Ovary (tissue), 9 donors: ENCODE data around the gene ALPK3. TPM values are rescaled to one million over a fixed set of nuclear protein-coding genes. Genes with fewer than 3 reads are reported as not detected.

Source experiments
- DNase-seq, 5 donors: peaks; one replicate each; pipeline ENCODE4 v3.0.0-alpha.2; 2019 to 2020
- H3K27ac ChIP-seq, 2 donors: fragments of 200-600 bp; one replicate each; pipeline versions ENCODE4 v1.5.1 to v1.8.0; 2019 to 2022
- H3K27me3 ChIP-seq: fragments of 200-600 bp; one replicate; pipeline ENCODE4 v1.8.0; 2022
- H3K36me3 ChIP-seq: fragments of 200-600 bp; sonication (generic); one replicate; pipeline ENCODE4 v1.5.1; 2019
- H3K4me1 ChIP-seq: one replicate; pipeline ENCODE4 v1.8.1; 2013; ENCODE audit warnings: mild to moderate bottlenecking, moderate library complexity; ENCODE audit not compliant: insufficient read depth
- H3K4me3 ChIP-seq: fragments of 200-600 bp; sonication (generic); one replicate; pipeline ENCODE4 v1.5.1; 2017
- H3K9me3 ChIP-seq, 2 donors: fragments of 200-600 bp in 1 of 2; sonication (generic) in 1 of 2; one replicate each; pipeline versions ENCODE4 v1.5.1 to v1.8.1; 2013 to 2019; ENCODE audit warnings: mild to moderate bottlenecking in 1 of 2, moderate library complexity in 1 of 2
- EP300 ChIP-seq: sonication (generic); formaldehyde crosslinking; IDR thresholded peaks from one replicate; pipeline ENCODE4 v1.6.1; 2017; ENCODE audit warnings: antibody characterized with exemption
- POLR2A ChIP-seq: fragments of 450-650 bp; IDR thresholded peaks from one replicate; pipeline ENCODE4 v1.6.1; 2017; ENCODE audit warnings: antibody characterized with exemption, mild to moderate bottlenecking, moderate library complexity
- WGBS, 3 donors: extraction: QIAGEN DNeasy Blood & Tissue Kit in 1 of 3; methylation state at CpG; one replicate each; pipeline versions ENCODE4 v1.1.5 to v1.1.7; 2013 to 2017; 5-methylcytosine and 5-hydroxymethylcytosine counted together
- intact Hi-C, 4 donors: fragments of 100-400 bp; cut with DNase I; formaldehyde crosslinking; loops; one replicate each; pipeline versions ENCODE4 v1.11.0 to v1.15.1; 2022 to 2023
- polyA plus RNA-seq, 2 donors: library from polyadenylated mRNA; stranded (reverse); fragments of 200-250 nt in 1 of 2; fragments of 350-450 nt in 1 of 2; fragmentation: Illumina TruSeq in 1 of 2; extraction: RNeasy Lipid Tissue Mini Kit (QIAGEN cat#74804) in 1 of 2; gene quantifications; one replicate each; pipeline ENCODE4 v1.2.3, GENCODE V29; 2013 to 2014
- total RNA-seq, 7 donors: library from RNA; depleted of rRNA in 2 of 7; stranded (reverse); fragments of >200 nt in 2 of 7; fragmentation: NEBNext Ultra II Directional in 3 of 7; extraction: Animal tissue kit (Norgen Biotek cat#: 25700) in 3 of 7; gene quantifications; one replicate each; pipeline versions ENCODE4 v1.1.0 to v1.2.4, GENCODE V29; 2016 to 2023
- TF ChIP-seq, protein P1 (sequence below), 3 donors: fragments of 450-650 bp in 2 of 3; fragments of 200-600 bp in 1 of 3; IDR thresholded peaks; one replicate each; pipeline versions ENCODE4 v1.5.1 to v1.8.0; 2016 to 2022; ENCODE audit warnings: antibody characterized with exemption in 3 of 3, mild to moderate bottlenecking in 1 of 3
- donor health status: DM: no; HTN: no; CAD: no; lungs with moderate emphysema.
- donor health status: DM: no; HTN: no; CAD: no.
- donor health status: Bipolar disorder and iron deficiency.
- donor health status: DM: yes; HTN: yes; CAD: no.
- donor health status: DM: no; HTN: no; CAD: no.
- donor health status: DM: yes; HTN: yes; CAD: no.

The ALPK3 gene
- total and polyA plus RNA-seq, 9 donors: 0.48 to 2.8 (median 1.0) TPM

DNA sequence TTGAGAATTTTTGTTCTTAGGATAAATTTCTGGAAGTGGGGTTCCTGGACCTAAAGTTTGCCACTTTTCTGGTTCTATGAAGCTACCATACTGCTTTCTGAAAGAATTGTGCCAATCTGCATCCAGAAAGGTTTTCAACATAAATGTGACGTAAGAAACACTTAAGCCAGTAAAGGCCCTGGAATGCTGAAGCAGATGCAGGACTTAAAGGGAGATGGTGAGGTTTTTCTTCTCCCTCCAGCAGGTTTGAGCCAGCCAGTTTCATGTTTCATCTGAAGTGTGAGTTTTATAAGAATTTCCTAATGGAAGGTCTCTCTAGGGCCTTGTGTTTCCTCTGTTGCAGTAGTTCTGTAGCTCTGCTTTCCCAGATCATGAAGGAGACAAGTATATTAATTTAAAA is 35.7 kb upstream of the ALPK3 start:
- no peak overlapping the region for H3K4me3 ChIP-seq
- no peak for DNase-seq
- no peaks in the 10 kb centered on the region for H3K27me3 ChIP-seq
- no peaks in the 10 kb centered on the region for H3K36me3 ChIP-seq
- WGBS, 3 donors: 97 to 100% (median 98%) methylated on average over 1 of the region's 1 CpG
- H3K4me1 ChIP-seq: peaks cover 7% of the 10 kb centered on the region
- no peaks in the 10 kb centered on the region for H3K9me3 ChIP-seq
- no peak overlapping the region for H3K27ac ChIP-seq
- intact Hi-C loops: no loop called here
- TF ChIP-seq EP300 (no peak), POLR2A (no peak)
- TF ChIP-seq, protein P1, sequence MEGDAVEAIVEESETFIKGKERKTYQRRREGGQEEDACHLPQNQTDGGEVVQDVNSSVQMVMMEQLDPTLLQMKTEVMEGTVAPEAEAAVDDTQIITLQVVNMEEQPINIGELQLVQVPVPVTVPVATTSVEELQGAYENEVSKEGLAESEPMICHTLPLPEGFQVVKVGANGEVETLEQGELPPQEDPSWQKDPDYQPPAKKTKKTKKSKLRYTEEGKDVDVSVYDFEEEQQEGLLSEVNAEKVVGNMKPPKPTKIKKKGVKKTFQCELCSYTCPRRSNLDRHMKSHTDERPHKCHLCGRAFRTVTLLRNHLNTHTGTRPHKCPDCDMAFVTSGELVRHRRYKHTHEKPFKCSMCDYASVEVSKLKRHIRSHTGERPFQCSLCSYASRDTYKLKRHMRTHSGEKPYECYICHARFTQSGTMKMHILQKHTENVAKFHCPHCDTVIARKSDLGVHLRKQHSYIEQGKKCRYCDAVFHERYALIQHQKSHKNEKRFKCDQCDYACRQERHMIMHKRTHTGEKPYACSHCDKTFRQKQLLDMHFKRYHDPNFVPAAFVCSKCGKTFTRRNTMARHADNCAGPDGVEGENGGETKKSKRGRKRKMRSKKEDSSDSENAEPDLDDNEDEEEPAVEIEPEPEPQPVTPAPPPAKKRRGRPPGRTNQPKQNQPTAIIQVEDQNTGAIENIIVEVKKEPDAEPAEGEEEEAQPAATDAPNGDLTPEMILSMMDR (IDR thresholded peaks at IDR 0.05): no peak

DNA sequence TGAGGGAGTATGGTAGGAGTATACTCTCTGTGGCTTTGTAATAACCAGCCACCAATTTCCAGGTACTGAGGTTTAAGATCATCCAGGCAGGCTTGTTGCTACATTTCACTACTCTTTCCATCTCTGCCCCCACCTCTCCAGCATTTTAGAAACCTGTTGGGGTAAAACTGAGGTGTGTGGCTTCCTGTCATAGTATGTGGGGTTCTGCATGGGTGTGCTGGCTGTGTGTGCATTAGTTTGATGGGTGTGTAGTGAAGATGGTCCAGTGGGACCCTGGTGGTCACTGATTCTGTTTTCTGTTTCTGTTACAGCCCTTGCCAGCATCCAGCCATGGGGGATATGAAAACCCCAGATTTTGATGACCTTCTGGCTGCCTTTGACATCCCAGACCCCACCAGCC is 34.8 kb upstream of the ALPK3 start:
- TF ChIP-seq POLR2A: no peak
- TF ChIP-seq EP300: no peak
- TF ChIP-seq, protein P1 (IDR thresholded peaks at IDR 0.05): no peak
- Histone ChIP-seq H3K9me3 (no peaks in the 10 kb centered on the region), H3K27ac (no peak overlapping the region), H3K4me1 (peaks cover 2% of the 10 kb centered on the region), H3K27me3 (no peaks in the 10 kb centered on the region), H3K4me3 (no peak overlapping the region), H3K36me3 (no peaks in the 10 kb centered on the region)
- intact Hi-C loops: no loop called here
- DNase-seq: no peak

DNA sequence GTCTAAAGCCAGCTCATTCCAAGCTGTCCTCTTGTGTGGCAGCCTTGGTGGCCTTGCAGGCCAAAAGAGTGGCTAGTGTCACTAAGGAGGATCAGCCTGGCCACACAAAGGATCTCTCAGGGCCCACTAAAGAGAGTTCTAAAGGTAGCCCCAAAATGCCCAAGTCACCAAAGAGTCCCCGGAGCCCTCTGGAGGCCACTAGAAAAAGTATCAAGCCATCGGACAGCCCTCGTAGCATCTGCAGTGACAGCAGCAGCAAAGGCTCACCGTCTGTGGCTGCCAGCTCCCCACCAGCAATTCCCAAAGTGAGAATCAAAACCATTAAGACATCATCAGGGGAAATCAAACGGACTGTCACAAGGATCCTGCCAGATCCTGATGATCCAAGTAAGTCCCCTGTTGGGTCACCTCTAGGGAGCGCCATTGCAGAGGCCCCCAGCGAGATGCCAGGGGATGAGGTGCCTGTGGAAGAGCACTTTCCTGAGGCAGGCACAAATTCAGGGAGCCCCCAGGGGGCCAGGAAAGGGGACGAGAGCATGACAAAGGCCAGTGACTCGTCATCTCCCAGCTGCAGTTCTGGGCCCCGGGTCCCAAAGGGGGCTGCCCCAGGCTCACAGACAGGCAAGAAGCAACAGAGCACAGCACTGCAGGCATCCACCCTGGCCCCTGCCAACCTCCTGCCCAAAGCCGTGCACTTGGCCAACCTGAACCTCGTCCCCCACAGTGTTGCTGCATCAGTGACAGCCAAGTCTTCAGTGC is 33.5 kb upstream of the ALPK3 start:
- H3K27me3 ChIP-seq: no peaks in the 10 kb centered on the region
- H3K27ac ChIP-seq: no peak overlapping the region
- peaks cover 2% of the 10 kb centered on the region for H3K4me1 ChIP-seq
- intact Hi-C loops: no loop called here
- no peaks in the 10 kb centered on the region for H3K36me3 ChIP-seq
- H3K4me3 ChIP-seq: no peak overlapping the region
- no peak for TF ChIP-seq POLR2A
- TF ChIP-seq, protein P1 (IDR thresholded peaks at IDR 0.05): no peak
- TF ChIP-seq EP300: no peak
- WGBS, 3 donors: 87 to 89% (median 88%) methylated on average over 12 of the region's 12 CpGs
- H3K9me3 ChIP-seq: no peaks in the 10 kb centered on the region
- DNase-seq: no peak

DNA sequence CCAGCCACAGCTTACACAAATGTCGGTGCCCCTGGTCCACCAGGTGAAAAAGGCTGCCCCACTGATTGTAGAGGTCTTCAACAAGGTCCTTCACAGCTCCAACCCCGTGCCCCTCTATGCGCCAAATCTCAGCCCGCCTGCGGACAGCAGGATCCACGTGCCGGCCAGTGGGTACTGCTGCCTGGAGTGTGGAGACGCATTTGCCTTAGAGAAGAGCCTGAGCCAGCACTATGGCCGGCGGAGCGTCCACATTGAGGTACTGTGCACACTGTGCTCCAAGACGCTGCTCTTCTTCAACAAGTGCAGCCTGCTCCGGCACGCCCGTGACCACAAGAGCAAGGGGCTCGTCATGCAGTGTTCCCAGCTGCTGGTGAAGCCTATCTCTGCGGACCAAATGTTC is 32.9 kb upstream of the ALPK3 start:
- Histone ChIP-seq H3K4me1 (peaks cover 2% of the 10 kb centered on the region), H3K36me3 (no peaks in the 10 kb centered on the region), H3K27ac (no peak overlapping the region), H3K4me3 (no peak overlapping the region), H3K27me3 (no peaks in the 10 kb centered on the region), H3K9me3 (no peaks in the 10 kb centered on the region)
- no peak for DNase-seq
- TF ChIP-seq, protein P1 (IDR thresholded peaks at IDR 0.05): no peak
- no peak for TF ChIP-seq EP300
- no peak for TF ChIP-seq POLR2A
- intact Hi-C loops: no loop called here
- 94 to 96% (median 96%) methylated on average over 17 of the region's 17 CpGs for WGBS, 3 donors
